Astrocyte of the spinal cord (primary cell): Measurements from ENCODE around the gene SMOC1.

Experiments
- DNase-seq: peaks from one replicate; pipeline ENCODE4 v3.0.0; 2011; ENCODE audit warnings: low read depth, low spot score
- H3K4me3 ChIP-seq: 2 replicates; pipeline ENCODE4 v1.5.1; 2011; ENCODE audit warnings: low read depth, mild to moderate bottlenecking, low read length, moderate library complexity
- CTCF ChIP-seq: IDR thresholded peaks from 2 replicates; pipeline ENCODE4 v1.5.1; 2012; ENCODE audit warnings: low read depth, mild to moderate bottlenecking, low read length, inconsistent platforms
- in situ Hi-C: cut with HindIII; loops from 2 replicates; pipeline ENCODE4 v1.10.0; 2017; ENCODE audit warnings: low sequenced_read_pairs

The SMOC1 gene

GRCh38 chr14:69904246-69904645 is 25.0 kb downstream of the SMOC1 start:
- no peak overlapping the region for H3K4me3 ChIP-seq
- DNase-seq = no peak
- TF ChIP-seq CTCF = no peak
- in situ Hi-C loops = no loop called here

GRCh38 chr14:69906201-69906600 is 27.0 kb downstream of the SMOC1 start:
- no peak for TF ChIP-seq CTCF

GRCh38 chr14:69909826-69910550 is 30.8 kb downstream of the SMOC1 start:
- no peak for DNase-seq
- in situ Hi-C loops = no loop called here
- no peak for TF ChIP-seq CTCF
- no peak overlapping the region for H3K4me3 ChIP-seq

More at GRCh38 chr14:69906201-69906600, 27.0 kb downstream of the SMOC1 start:
- H3K4me3 ChIP-seq = no peak overlapping the region
- no peak for DNase-seq
- in situ Hi-C loops = no loop called here

- no peak overlapping the region for H3K4me3 ChIP-seq
- TF ChIP-seq CTCF = no peak
- in situ Hi-C loops = no loop called here
- no peak for DNase-seq
These were observed 31.7 kb downstream of the SMOC1 start for GRCh38 chr14:69910871-69911270.

- in situ Hi-C loops = no loop called here
- H3K4me3 ChIP-seq = no peak overlapping the region
- TF ChIP-seq CTCF = no peak
- no peak for DNase-seq
These were observed 34.5 kb downstream of the SMOC1 start for GRCh38 chr14:69913686-69914085.

- in situ Hi-C loops = no loop called here
- TF ChIP-seq CTCF = no peak
- DNase-seq = no peak
- H3K4me3 ChIP-seq = no peak overlapping the region
These were observed 37.2 kb downstream of the SMOC1 start for GRCh38 chr14:69916396-69916795.
